HAP-1 (cell line): ENCODE measurements around the gene ABCA4.
"Not testable (repeated sequence)": the region's sequence is repeated elsewhere in the genome, so short reads cannot be mapped to it uniquely, and the experiment has no call there.

Source experiments
- DNase-seq, 2 experiments: peaks; one replicate each; pipeline ENCODE4 v3.0.0-alpha.2; 2016 to 2020; ENCODE audit warnings: low spot score in 2 of 2
- H3K27me3 ChIP-seq: fragments of 250-450 bp; sonication (Bioruptor Pico); 2 replicates; pipeline ENCODE4 v1.5.1; 2020; ENCODE audit warnings: low read depth, mild to moderate bottlenecking, moderate library complexity
- H3K36me3 ChIP-seq: fragments of 250-450 bp; sonication (Bioruptor Pico); replicated peaks from 2 replicates; pipeline ENCODE4 v1.5.1; 2020; ENCODE audit warnings: mild to moderate bottlenecking
- H3K4me1 ChIP-seq: fragments of 250-450 bp; sonication (Bioruptor Pico); 2 replicates; pipeline ENCODE4 v1.5.1; 2020; ENCODE audit warnings: mild to moderate bottlenecking
- H3K4me3 ChIP-seq: fragments of 250-450 bp; sonication (Bioruptor Pico); 2 replicates; pipeline ENCODE4 v1.5.1; 2020; ENCODE audit warnings: mild to moderate bottlenecking, moderate library complexity
- H3K9me3 ChIP-seq: fragments of 250-450 bp; sonication (Bioruptor Pico); 2 replicates; pipeline ENCODE4 v1.5.1; 2020; ENCODE audit warnings: mild to moderate bottlenecking, moderate library complexity
- in situ Hi-C: fragments of 300-500 bp; cut with MboI; formaldehyde crosslinking; loops from 3 replicates; pipeline ENCODE4 v1.14.3; 2020; ENCODE audit warnings: low sequenced_read_pairs, inconsistent platforms, mixed read lengths

ABCA4 gene

GRCh38 chr1:94011129-94011528 lies 109.8 kb downstream of the ABCA4 start:
- Histone ChIP-seq H3K9me3 (no peaks in the 10 kb centered on the region), H3K27me3 (no peaks in the 10 kb centered on the region), H3K4me1 (peaks cover 4% of the 10 kb centered on the region; the same call in 1 of the 2 replicates), H3K4me3 (no peak overlapping the region), H3K36me3 (no peaks in the 10 kb centered on the region)
- in situ Hi-C loops, result no loop called here
- DNase-seq, result no peak

GRCh38 chr1:94009304-94009703 lies 111.6 kb downstream of the ABCA4 start:
- peaks cover 4% of the 10 kb centered on the region; the same call in 1 of the 2 replicates for H3K4me1 ChIP-seq
- no peak for DNase-seq
- in situ Hi-C loops, result no loop called here

GRCh38 chr1:94006604-94007003 lies 114.3 kb downstream of the ABCA4 start:
- Histone ChIP-seq H3K36me3 (no peaks in the 10 kb centered on the region), H3K4me1 (no peaks in the 10 kb centered on the region), H3K27me3 (peaks cover 8% of the 10 kb centered on the region; the same call in 1 of the 2 replicates), H3K9me3 (no peaks in the 10 kb centered on the region), H3K4me3 (no peak overlapping the region)
- in situ Hi-C loops, result no loop called here
- DNase-seq, result no peak

More at GRCh38 chr1:94009304-94009703, 111.6 kb downstream of the ABCA4 start:
- H3K36me3 ChIP-seq, result no peaks in the 10 kb centered on the region
- no peaks in the 10 kb centered on the region for H3K9me3 ChIP-seq
- H3K27me3 ChIP-seq, result peaks cover 7% of the 10 kb centered on the region; the same call in 1 of the 2 replicates
- no peak overlapping the region for H3K4me3 ChIP-seq

GRCh38 chr1:94004924-94005323 lies 116.0 kb downstream of the ABCA4 start:
- DNase-seq, result no peak
- in situ Hi-C loops, result no loop called here
- no peak overlapping the region for H3K4me3 ChIP-seq
- no peaks in the 10 kb centered on the region for H3K4me1 ChIP-seq
- H3K27me3 ChIP-seq, result peaks cover 8% of the 10 kb centered on the region; the same call in 1 of the 2 replicates
- H3K9me3 ChIP-seq, result no peaks in the 10 kb centered on the region
- H3K36me3 ChIP-seq, result no peaks in the 10 kb centered on the region

GRCh38 chr1:94002046-94002787 lies 118.7 kb downstream of the ABCA4 start:
- in situ Hi-C loops, result no loop called here

GRCh38 chr1:94001397-94002045 lies 119.4 kb downstream of the ABCA4 start:
- no peak for DNase-seq
- peaks cover 8% of the 10 kb centered on the region; the same call in 1 of the 2 replicates for H3K27me3 ChIP-seq
- in situ Hi-C loops, result no loop called here
- no peaks in the 10 kb centered on the region for H3K36me3 ChIP-seq
- H3K4me3 ChIP-seq, result no peak overlapping the region
- no peaks in the 10 kb centered on the region for H3K4me1 ChIP-seq
- H3K9me3 ChIP-seq, result no peaks in the 10 kb centered on the region

More at GRCh38 chr1:94002046-94002787, 118.7 kb downstream of the ABCA4 start:
- no peak for DNase-seq
- Histone ChIP-seq H3K4me1 (no peaks in the 10 kb centered on the region), H3K36me3 (no peaks in the 10 kb centered on the region), H3K9me3 (no peaks in the 10 kb centered on the region), H3K4me3 (no peak overlapping the region), H3K27me3 (peaks cover 8% of the 10 kb centered on the region; the same call in 1 of the 2 replicates)

- in situ Hi-C loops, result no loop called here
- no peaks in the 10 kb centered on the region for H3K4me1 ChIP-seq
These were observed 120.3 kb downstream of the ABCA4 start for GRCh38 chr1:94000510-94001282.

GRCh38 chr1:93999840-94000415 lies 121.0 kb downstream of the ABCA4 start:
- DNase-seq, result peak in 1 of 2 experiments; percentile 3
- Histone ChIP-seq H3K27me3 (peaks cover 6% of the 10 kb centered on the region; the same call in 1 of the 2 replicates), H3K36me3 (no peaks in the 10 kb centered on the region), H3K9me3 (no peaks in the 10 kb centered on the region), H3K4me1 (no peaks in the 10 kb centered on the region), H3K4me3 (no peak overlapping the region)
- in situ Hi-C loops, result no loop called here

More at GRCh38 chr1:94000510-94001282, 120.3 kb downstream of the ABCA4 start:
- H3K9me3 ChIP-seq, result no peaks in the 10 kb centered on the region
- no peaks in the 10 kb centered on the region for H3K36me3 ChIP-seq
- peaks cover 8% of the 10 kb centered on the region; the same call in 1 of the 2 replicates for H3K27me3 ChIP-seq
- no peak overlapping the region for H3K4me3 ChIP-seq
- DNase-seq, result no peak

- H3K27me3 ChIP-seq, H3K4me3 ChIP-seq, in situ Hi-C loops, DNase-seq, H3K36me3 ChIP-seq, H3K9me3 ChIP-seq, H3K4me1 ChIP-seq: not testable (repeated sequence)
These were observed 122.4 kb downstream of the ABCA4 start for GRCh38 chr1:93998532-93998931.

GRCh38 chr1:93997756-93998155 lies 123.2 kb downstream of the ABCA4 start:
- in situ Hi-C loops, result no loop called here
- Histone ChIP-seq H3K4me1 (no peaks in the 10 kb centered on the region), H3K36me3 (no peaks in the 10 kb centered on the region), H3K27me3 (no peaks in the 10 kb centered on the region), H3K9me3 (no peaks in the 10 kb centered on the region), H3K4me3 (no peak overlapping the region)
- no peak for DNase-seq

GRCh38 chr1:93995837-93996536 lies 125.0 kb downstream of the ABCA4 start:
- Histone ChIP-seq H3K27me3 (peaks cover 5% of the 10 kb centered on the region; the same call in 1 of the 2 replicates), H3K4me1 (no peaks in the 10 kb centered on the region), H3K4me3 (no peak overlapping the region), H3K9me3 (no peaks in the 10 kb centered on the region), H3K36me3 (no peaks in the 10 kb centered on the region)
- in situ Hi-C loops, result no loop called here
- DNase-seq, result no peak

- no peak overlapping the region for H3K4me3 ChIP-seq
- H3K36me3 ChIP-seq, result no peaks in the 10 kb centered on the region
- no peaks in the 10 kb centered on the region for H3K9me3 ChIP-seq
- DNase-seq, result no peak
- H3K4me1 ChIP-seq, result no peaks in the 10 kb centered on the region
- in situ Hi-C loops, result no loop called here
- peaks cover 5% of the 10 kb centered on the region; the same call in 1 of the 2 replicates for H3K27me3 ChIP-seq
These were observed 127.2 kb downstream of the ABCA4 start for GRCh38 chr1:93993731-93994130.

- H3K9me3 ChIP-seq, result no peaks in the 10 kb centered on the region
- in situ Hi-C loops, result no loop called here
- no peaks in the 10 kb centered on the region for H3K4me1 ChIP-seq
These were observed 128.0 kb downstream of the ABCA4 start for GRCh38 chr1:93992954-93993353.

More at GRCh38 chr1:93992954-93993353, 128.0 kb downstream of the ABCA4 start:
- no peak overlapping the region for H3K4me3 ChIP-seq
- H3K27me3 ChIP-seq, result peaks cover 5% of the 10 kb centered on the region; the same call in 1 of the 2 replicates
- no peaks in the 10 kb centered on the region for H3K36me3 ChIP-seq
- DNase-seq, result no peak
